Raji (cell line): Measurements from ENCODE around the gene TPGS1.

Source experiments
- POLR2A ChIP-seq: IDR thresholded peaks from 2 replicates; pipeline ENCODE4 v1.6.1; 2011; ENCODE audit warnings: low read depth, low read length, control low read depth; ENCODE audit not compliant: insufficient read depth

TPGS1 gene

GRCh38 chr19:485583-486236, 21.6 kb upstream of the TPGS1 start:
- peak; percentile 26; the same call in 1 of the 2 replicates for TF ChIP-seq POLR2A

GRCh38 chr19:488505-489417, 18.5 kb upstream of the TPGS1 start:
- peak; percentile 77 for TF ChIP-seq POLR2A

GRCh38 chr19:489418-490196, 17.7 kb upstream of the TPGS1 start:
- no peak for TF ChIP-seq POLR2A

- no peak for TF ChIP-seq POLR2A
Observed at GRCh38 chr19:491146-491741, 16.1 kb upstream of the TPGS1 start.

GRCh38 chr19:492091-492531, 15.2 kb upstream of the TPGS1 start:
- no peak for TF ChIP-seq POLR2A

GRCh38 chr19:493391-494170, 13.7 kb upstream of the TPGS1 start:
- TF ChIP-seq POLR2A: no peak

GRCh38 chr19:494171-495080, 12.9 kb upstream of the TPGS1 start:
- TF ChIP-seq POLR2A: no peak

- TF ChIP-seq POLR2A: no peak
Observed at GRCh38 chr19:495081-495401, 12.3 kb upstream of the TPGS1 start.

GRCh38 chr19:495402-496111, 11.7 kb upstream of the TPGS1 start:
- no peak for TF ChIP-seq POLR2A

GRCh38 chr19:496112-496665, 11.1 kb upstream of the TPGS1 start, which contains the start of gene MADCAM1:
Gene MADCAM1 (plus strand): TSS chr19:496486. CDS start chr19:496500, 14 bp downstream.
- TF ChIP-seq POLR2A: no peak

- TF ChIP-seq POLR2A: no peak
Observed at GRCh38 chr19:496986-497385, 10.3 kb upstream of the TPGS1 start.

- TF ChIP-seq POLR2A: no peak
Observed at GRCh38 chr19:497491-497868, 9.8 kb upstream of the TPGS1 start.
